NK-92 (cell line): Measurements from ENCODE around the gene TES.
"Not testable (repeated sequence)": the region's sequence is repeated elsewhere in the genome, so short reads cannot be mapped to it uniquely, and the experiment has no call there.

ENCODE experiments used
- DNase-seq: peaks from one replicate; lab custom pipeline; 2025; ENCODE audit not compliant: unreplicated experiment; lab: John Stamatoyannopoulos, UW

TES gene

GRCh38 chr7:116210345-116211005 lies at the start of gene TES:
TSS of gene TES (plus strand) at chr7:116210539. CDS start at chr7:116210708, 169 bp downstream.
- DNase-seq, result no peak

GRCh38 chr7:116161728-116162127 lies 48.6 kb upstream of the TES start:
- DNase-seq, result no peak

- no peak for DNase-seq
These were observed 48.1 kb upstream of the TES start for GRCh38 chr7:116162254-116162653.

GRCh38 chr7:116162992-116163391 lies 47.3 kb upstream of the TES start:
- no peak for DNase-seq

GRCh38 chr7:116164552-116165306 lies 45.6 kb upstream of the TES start:
- DNase-seq, result no peak

GRCh38 chr7:116165717-116166116 lies 44.6 kb upstream of the TES start:
- no peak for DNase-seq

- no peak for DNase-seq
These were observed 44.2 kb upstream of the TES start for GRCh38 chr7:116166156-116166555.

- no peak for DNase-seq
These were observed 43.2 kb upstream of the TES start for GRCh38 chr7:116167177-116167576.

- no peak for DNase-seq
These were observed 41.3 kb upstream of the TES start for GRCh38 chr7:116169060-116169459.

GRCh38 chr7:116170180-116170579 lies 40.2 kb upstream of the TES start:
- DNase-seq, result no peak

GRCh38 chr7:116171094-116171493 lies 39.2 kb upstream of the TES start:
- no peak for DNase-seq

GRCh38 chr7:116172353-116172752 lies 38.0 kb upstream of the TES start:
- no peak for DNase-seq

- DNase-seq, result no peak
These were observed 37.0 kb upstream of the TES start for GRCh38 chr7:116173051-116174028.

- not testable (repeated sequence) for DNase-seq
These were observed 35.2 kb upstream of the TES start for GRCh38 chr7:116175095-116175494.

- DNase-seq, result no peak
These were observed 34.1 kb upstream of the TES start for GRCh38 chr7:116176226-116176625.

- no peak for DNase-seq
These were observed 33.3 kb upstream of the TES start for GRCh38 chr7:116177009-116177408.

- no peak for DNase-seq
These were observed 30.0 kb upstream of the TES start for GRCh38 chr7:116180302-116180701.

- no peak for DNase-seq
These were observed 28.3 kb upstream of the TES start for GRCh38 chr7:116182023-116182422.

- no peak for DNase-seq
These were observed 24.9 kb upstream of the TES start for GRCh38 chr7:116185450-116185849.

GRCh38 chr7:116185956-116186355 lies 24.4 kb upstream of the TES start:
- DNase-seq, result no peak

GRCh38 chr7:116187400-116187799 lies 22.9 kb upstream of the TES start:
- no peak for DNase-seq
